GM19397 (cell line): ENCODE data around the gene NPAS3.

ENCODE experiments used
- ATAC-seq: cut with Tn5 transposase; IDR thresholded peaks from one replicate; pipeline ENCODE4 v1.9.1; 2021; ENCODE audit warnings: mild to moderate bottlenecking, moderate library complexity; ENCODE audit not compliant: unreplicated experiment

Gene NPAS3

GRCh38 chr14:33430414-33431035, 491.8 kb downstream of the NPAS3 start:
- ATAC-seq: no peak

GRCh38 chr14:33432407-33433023, 493.8 kb downstream of the NPAS3 start:
- no peak for ATAC-seq

- no peak for ATAC-seq
Measured at GRCh38 chr14:33433396-33433795, 494.7 kb downstream of the NPAS3 start.

- no peak for ATAC-seq
Measured at GRCh38 chr14:33435911-33436689, 497.4 kb downstream of the NPAS3 start.

GRCh38 chr14:33441633-33442032, 503.0 kb downstream of the NPAS3 start:
- no peak for ATAC-seq

GRCh38 chr14:33444136-33444535, 505.5 kb downstream of the NPAS3 start:
- ATAC-seq: no peak

- ATAC-seq: no peak
Measured at GRCh38 chr14:33449268-33449667, 510.6 kb downstream of the NPAS3 start.

GRCh38 chr14:33449703-33450395, 511.2 kb downstream of the NPAS3 start:
- ATAC-seq: no peak

GRCh38 chr14:33450416-33450815, 511.7 kb downstream of the NPAS3 start:
- no peak for ATAC-seq

GRCh38 chr14:33451211-33451610, 512.5 kb downstream of the NPAS3 start:
- ATAC-seq: no peak

- ATAC-seq: no peak
Measured at GRCh38 chr14:33452995-33453394, 514.3 kb downstream of the NPAS3 start.

- ATAC-seq: no peak
Measured at GRCh38 chr14:33454022-33454595, 515.4 kb downstream of the NPAS3 start.

GRCh38 chr14:33454707-33455106, 516.0 kb downstream of the NPAS3 start:
- ATAC-seq: no peak

GRCh38 chr14:33455654-33456345, 517.1 kb downstream of the NPAS3 start:
- ATAC-seq: no peak

GRCh38 chr14:33457021-33457420, 518.3 kb downstream of the NPAS3 start:
- no peak for ATAC-seq

GRCh38 chr14:33457617-33458016, 518.9 kb downstream of the NPAS3 start:
- no peak for ATAC-seq

GRCh38 chr14:33460164-33460563, 521.5 kb downstream of the NPAS3 start:
- no peak for ATAC-seq

- no peak for ATAC-seq
Measured at GRCh38 chr14:33461036-33461435, 522.4 kb downstream of the NPAS3 start.

GRCh38 chr14:33463731-33464130, 525.1 kb downstream of the NPAS3 start:
- ATAC-seq: no peak

- ATAC-seq: no peak
Measured at GRCh38 chr14:33464254-33464962, 525.7 kb downstream of the NPAS3 start.
